GM19023 (cell line): ENCODE measurements around the gene TCFL5.

Source experiments
- ATAC-seq: cut with Tn5 transposase; IDR thresholded peaks from one replicate; pipeline ENCODE4 v1.9.1; 2021; ENCODE audit warnings: mild to moderate bottlenecking, moderate library complexity; ENCODE audit not compliant: unreplicated experiment

TCFL5 gene

GRCh38 chr20:62837790-62838127, 23.9 kb downstream of the TCFL5 start:
- no peak for ATAC-seq

GRCh38 chr20:62836967-62837490, 24.6 kb downstream of the TCFL5 start:
- no peak for ATAC-seq

GRCh38 chr20:62835931-62836861, 25.4 kb downstream of the TCFL5 start:
- no peak for ATAC-seq

- ATAC-seq: no peak
Measured at GRCh38 chr20:62834967-62835730, 26.5 kb downstream of the TCFL5 start.

GRCh38 chr20:62832951-62833391, 28.7 kb downstream of the TCFL5 start:
- ATAC-seq: no peak

GRCh38 chr20:62832212-62832922, 29.3 kb downstream of the TCFL5 start:
- ATAC-seq: no peak

GRCh38 chr20:62831854-62832211, 29.8 kb downstream of the TCFL5 start:
- no peak for ATAC-seq

GRCh38 chr20:62831361-62831788, 30.2 kb downstream of the TCFL5 start:
- no peak for ATAC-seq

- ATAC-seq: no peak
Measured at GRCh38 chr20:62830821-62831220, 30.8 kb downstream of the TCFL5 start.

GRCh38 chr20:62830251-62830650, 31.4 kb downstream of the TCFL5 start:
- no peak for ATAC-seq

GRCh38 chr20:62829231-62830230, 32.1 kb downstream of the TCFL5 start:
- ATAC-seq: no peak

GRCh38 chr20:62828511-62829230, 33.0 kb downstream of the TCFL5 start:
- ATAC-seq: no peak

- no peak for ATAC-seq
Measured at GRCh38 chr20:62828051-62828450, 33.6 kb downstream of the TCFL5 start.

GRCh38 chr20:62827311-62828038, 34.1 kb downstream of the TCFL5 start:
- ATAC-seq: no peak

GRCh38 chr20:62826646-62827310, 34.8 kb downstream of the TCFL5 start:
- no peak for ATAC-seq

GRCh38 chr20:62825986-62826645, 35.5 kb downstream of the TCFL5 start:
- ATAC-seq: no peak

- no peak for ATAC-seq
Measured at GRCh38 chr20:62825333-62825985, 36.2 kb downstream of the TCFL5 start.
